HFF-Myc (cell line): ENCODE measurements around the gene HOXB7.

ENCODE experiments used
- DNase-seq: peaks from one replicate; pipeline ENCODE4 v3.0.0-alpha.2; 2011; ENCODE audit warnings: low read depth; ENCODE audit errors: extremely low read depth
- H3K4me3 ChIP-seq: replicated peaks from 2 replicates; pipeline ENCODE4 v1.5.1; 2011; ENCODE audit warnings: low read depth, mild to moderate bottlenecking, control low read depth, low read length
- CTCF ChIP-seq: IDR thresholded peaks from 2 replicates; pipeline ENCODE4 v1.5.1; 2012; ENCODE audit warnings: mild to moderate bottlenecking, low read depth, low read length, control low read depth; ENCODE audit errors: missing control alignments

HOXB7 gene

GRCh38 chr17:48610282-48611211, at the start of gene HOXB7:
TSS of gene HOXB7 (minus strand) at chr17:48611017. CDS start at chr17:48610918, 99 bp downstream.
- peak within 1 kb of the TSS; percentile 30 for H3K4me3 ChIP-seq
- no peak for TF ChIP-seq CTCF
- no peak for DNase-seq

GRCh38 chr17:48655913-48656312, 45.1 kb upstream of the HOXB7 start:
- no peak for TF ChIP-seq CTCF
- no peak overlapping the region for H3K4me3 ChIP-seq
- DNase-seq: no peak

DNA sequence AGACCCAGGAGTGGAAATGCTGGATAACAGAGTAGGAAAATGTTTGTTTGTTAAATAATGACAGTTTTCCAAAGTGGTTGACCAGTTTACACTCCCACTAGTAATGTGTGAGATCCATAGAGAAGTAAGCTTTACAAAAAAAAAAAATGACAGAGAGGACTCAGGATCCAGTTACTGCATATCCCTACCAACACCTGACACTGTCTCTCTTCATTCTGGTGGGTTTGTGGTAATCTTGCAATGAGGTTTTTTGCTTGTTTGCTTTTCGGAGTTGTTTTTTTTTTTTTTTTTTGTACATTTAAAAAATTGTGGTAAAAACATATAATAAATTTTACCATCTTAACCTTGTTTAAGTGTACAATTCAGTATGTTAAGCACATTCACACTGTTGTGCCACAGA, 38.9 kb upstream of the HOXB7 start:
- H3K4me3 ChIP-seq: no peak overlapping the region
- no peak for TF ChIP-seq CTCF
- no peak for DNase-seq

DNA sequence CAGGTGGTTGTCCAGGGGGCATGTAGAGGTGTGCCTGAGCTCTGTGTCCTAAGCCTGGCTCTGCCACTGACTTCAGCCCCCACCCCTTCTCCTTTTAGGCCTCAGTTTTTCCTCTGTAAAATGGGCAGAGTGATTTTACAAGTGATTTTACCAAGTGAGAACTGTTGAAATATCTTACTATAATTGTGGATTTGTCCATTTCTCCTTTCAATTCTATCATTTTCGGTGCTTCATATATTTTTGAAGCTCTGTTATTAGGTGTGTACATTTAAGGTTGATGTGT, 37.1 kb upstream of the HOXB7 start:
- no peak for TF ChIP-seq CTCF
- no peak for DNase-seq
- no peak overlapping the region for H3K4me3 ChIP-seq

- no peak for DNase-seq
- H3K4me3 ChIP-seq: peak overlapping the region; percentile 28
- TF ChIP-seq CTCF: no peak
Observed at GRCh38 chr17:48647103-48647962, 36.5 kb upstream of the HOXB7 start.

DNA sequence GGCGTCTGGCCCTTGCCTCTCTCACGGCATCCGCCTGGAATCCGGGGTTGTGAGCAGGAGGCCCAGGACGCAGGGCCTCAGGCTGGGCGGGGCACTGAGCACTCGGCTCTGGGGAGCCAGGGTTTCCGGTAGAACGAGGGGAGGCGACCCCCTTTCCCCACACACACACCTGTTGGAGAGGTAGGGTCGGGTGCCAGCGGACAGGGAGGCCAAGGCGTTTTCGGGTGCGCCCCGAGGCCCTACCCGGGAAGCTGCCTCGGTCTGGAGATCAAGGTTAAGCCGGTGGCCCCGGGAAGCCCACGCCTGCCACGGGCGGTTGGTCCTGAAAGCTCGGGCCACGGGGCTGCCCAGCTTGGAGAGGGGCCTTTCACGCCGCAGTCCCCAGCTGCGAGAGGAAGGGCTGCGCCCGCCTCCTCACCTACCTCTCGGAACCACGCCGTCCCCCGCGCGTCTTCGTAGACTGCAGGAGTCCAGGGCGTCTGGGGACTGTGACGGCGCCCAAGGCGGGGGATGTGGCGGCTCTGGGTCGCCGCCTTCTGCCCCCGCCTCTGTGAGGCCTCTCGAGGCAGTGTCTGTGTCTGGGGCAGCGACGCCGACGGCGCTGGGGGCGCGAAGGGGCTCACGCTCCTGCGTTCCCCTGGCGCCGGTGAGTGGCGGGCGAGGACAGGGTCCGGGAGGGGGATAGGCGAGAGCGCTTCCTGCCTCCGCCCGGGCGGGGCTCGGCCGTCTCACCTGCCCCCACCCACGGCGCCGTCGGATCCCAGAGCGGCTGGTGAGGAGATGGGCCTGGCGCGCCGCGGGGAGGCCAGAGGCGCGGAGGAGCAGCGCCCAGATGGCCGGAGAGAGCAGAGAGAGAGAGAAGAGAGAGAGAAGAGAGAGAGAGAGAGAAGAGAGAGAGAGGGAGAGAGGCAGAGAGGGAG, 35.6 kb upstream of the HOXB7 start:
- DNase-seq: no peak
- TF ChIP-seq CTCF: no peak
- H3K4me3 ChIP-seq: no peak overlapping the region
